Activated CD8-positive, alpha-beta memory T cell treated with anti-CD3 and anti-CD28 coated beads, Interleukin-2, amount 50 U/mL, for 1 hour (primary cell): ENCODE results near the gene SHOX.
"Not testable (repeated sequence)": the region's sequence is repeated elsewhere in the genome, so short reads cannot be mapped to it uniquely, and the experiment has no call there.

Source experiments
- DNase-seq: peaks from one replicate; pipeline ENCODE4 v3.0.0-alpha.2; 2020; ENCODE audit errors: extremely low read depth

Gene SHOX

DNA sequence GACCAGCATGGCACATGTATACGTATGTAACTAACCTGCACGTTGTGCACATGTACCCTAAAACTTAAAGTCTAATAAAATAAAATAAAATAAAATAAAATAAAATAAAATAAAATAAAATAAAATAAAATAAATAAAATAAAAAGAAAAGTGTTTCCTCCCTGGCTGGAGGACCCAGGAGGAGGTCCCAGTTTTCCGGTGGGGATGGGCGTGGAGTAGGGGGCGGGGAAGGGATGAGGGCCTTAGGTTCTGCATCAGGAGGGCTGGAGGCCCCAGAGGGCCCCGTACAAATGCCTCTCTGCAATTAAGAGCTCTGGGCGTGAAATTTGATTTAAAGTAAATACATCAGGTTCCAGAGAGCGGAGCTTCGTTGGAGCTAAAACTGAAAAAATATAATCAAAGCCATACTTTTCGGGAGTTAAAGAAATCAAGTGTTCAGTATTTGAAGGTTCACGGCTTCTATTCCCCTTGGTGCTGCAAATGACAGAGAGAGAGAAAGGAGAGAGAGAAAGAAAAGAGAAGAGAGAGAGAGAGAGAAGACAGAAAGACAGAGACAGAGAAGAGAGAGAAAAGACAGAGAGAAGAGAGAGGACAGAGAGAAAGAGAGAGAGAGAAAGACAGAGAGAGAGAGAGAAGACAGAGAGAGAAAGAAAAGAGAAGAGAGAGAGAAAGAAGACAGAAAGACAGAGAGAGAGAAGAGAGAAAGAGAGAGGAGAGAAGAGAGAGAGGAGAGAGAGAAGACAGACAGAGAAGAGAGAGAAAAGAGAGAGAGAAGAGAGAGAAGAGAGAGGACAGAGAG is 8.7 kb upstream of the SHOX start:
- no peak for DNase-seq

DNA sequence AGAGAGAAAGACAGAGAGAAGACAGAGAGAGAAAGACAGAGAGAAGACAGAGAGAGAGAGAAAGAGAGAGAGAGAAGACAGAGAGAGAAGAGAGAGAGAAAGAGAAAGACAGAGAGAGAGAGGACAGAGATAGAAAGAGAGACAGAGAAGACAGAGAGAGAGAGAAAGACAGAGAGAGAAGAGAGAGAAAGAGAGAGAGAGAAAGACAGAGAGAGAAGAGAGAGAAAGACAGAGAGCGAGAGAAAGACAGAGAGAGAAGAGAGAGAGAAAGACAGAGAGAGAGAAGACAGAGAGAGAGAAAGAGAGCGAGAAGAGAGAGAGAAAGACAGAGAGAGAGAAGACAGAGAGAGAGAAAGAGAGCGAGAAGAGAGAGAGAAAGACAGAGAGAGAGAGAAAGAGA is 7.8 kb upstream of the SHOX start:
- DNase-seq, result not testable (repeated sequence)

DNA sequence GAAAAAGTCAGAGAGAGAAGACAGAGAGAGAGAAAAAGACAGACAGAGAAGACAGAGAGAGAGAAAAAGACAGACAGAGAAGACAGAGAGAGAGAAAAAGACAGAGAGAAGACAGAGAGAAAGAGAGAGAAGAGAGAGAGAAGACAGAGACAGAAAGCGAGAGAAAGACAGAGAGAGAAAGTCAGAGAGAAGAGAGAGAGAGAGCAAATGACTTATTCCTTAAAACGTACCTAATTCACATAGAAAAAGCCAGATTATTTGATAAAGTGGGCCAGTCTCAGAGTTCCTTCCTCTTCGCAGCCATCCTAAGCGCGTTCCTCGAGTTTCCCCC is 7.4 kb upstream of the SHOX start:
- no peak for DNase-seq

DNA sequence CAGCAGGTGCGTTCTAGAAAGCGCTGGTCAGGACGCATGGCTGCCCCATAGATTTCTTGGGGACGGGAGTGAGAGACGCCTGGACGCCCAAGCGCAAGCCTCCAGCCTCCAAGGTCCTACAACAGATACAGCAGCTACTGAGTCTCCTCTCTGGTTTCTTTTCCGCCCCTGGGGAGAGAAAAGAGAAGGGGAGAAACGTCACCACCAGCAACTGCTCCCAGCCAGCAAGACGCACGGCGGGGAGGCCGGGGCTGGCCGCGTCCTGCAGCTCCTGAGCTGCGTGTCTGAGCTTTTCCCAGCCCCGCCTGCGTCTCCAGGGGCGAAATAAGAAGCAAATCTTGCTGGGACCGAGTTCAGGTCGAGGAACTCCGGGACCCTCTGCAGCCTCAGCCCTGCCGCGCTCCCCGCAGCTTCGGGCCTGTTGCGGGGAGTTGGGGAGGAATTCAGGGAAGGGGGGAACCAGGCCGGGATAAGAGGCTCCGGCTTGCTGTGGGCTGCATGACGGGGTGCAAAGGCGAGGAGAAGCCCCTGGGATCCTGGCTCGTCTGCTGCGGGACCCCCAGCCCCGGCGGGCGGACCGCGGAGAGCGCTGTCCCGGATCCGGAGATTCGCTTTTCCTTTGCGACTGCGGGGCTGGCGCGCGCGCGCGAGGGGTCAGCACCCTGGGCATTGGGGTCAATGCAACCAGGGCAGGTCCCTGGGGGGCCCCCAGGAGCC is 6.8 kb upstream of the SHOX start:
- no peak for DNase-seq

DNA sequence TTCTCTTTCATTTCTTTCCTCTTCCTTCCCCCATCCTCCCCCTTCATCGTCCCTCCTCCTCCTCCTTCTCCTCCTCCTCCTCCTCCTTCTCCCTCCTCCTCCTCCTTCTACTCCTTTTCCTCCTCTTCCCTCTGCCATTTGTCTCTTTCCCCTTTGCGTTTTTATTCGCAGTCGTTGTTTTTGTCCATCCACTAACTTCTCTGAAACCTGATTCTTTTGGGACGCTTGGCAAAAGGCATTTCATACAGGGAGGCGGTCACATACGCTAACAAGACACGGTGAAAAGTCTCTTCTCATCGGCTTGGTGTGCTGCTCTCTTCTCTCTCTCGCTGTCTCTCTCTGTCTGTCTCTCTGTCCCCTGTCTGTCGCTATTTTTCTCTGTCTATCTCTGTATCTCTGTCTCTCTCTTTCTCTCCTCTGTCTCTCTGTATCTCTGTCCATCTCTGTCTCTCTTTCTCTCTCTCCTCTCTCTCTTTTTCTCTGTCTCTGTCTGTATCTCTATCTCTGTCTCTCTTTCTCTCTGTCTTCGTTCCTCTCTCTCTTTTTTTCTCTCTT is 5.4 kb upstream of the SHOX start:
- DNase-seq, result no peak

DNA sequence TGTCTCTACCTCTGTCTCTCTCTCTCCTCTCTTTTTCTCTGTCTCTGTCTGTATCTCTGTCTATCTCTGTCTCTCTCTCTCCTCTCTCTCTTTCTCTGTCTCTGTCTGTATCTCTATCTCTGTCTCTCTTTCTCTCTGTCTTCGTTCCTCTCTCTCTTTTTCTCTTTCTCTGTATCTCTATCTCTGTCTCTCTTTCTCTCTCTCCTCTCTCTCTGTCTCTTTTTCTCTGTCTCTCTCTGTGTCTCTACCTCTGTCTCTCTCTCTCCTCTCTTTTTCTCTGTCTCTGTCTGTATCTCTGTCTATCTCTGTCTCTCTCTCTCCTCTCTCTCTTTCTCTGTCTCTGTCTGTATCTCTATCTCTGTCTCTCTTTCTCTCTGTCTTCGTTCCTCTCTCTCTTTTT is 4.5 kb upstream of the SHOX start:
- DNase-seq, result not testable (repeated sequence)

DNA sequence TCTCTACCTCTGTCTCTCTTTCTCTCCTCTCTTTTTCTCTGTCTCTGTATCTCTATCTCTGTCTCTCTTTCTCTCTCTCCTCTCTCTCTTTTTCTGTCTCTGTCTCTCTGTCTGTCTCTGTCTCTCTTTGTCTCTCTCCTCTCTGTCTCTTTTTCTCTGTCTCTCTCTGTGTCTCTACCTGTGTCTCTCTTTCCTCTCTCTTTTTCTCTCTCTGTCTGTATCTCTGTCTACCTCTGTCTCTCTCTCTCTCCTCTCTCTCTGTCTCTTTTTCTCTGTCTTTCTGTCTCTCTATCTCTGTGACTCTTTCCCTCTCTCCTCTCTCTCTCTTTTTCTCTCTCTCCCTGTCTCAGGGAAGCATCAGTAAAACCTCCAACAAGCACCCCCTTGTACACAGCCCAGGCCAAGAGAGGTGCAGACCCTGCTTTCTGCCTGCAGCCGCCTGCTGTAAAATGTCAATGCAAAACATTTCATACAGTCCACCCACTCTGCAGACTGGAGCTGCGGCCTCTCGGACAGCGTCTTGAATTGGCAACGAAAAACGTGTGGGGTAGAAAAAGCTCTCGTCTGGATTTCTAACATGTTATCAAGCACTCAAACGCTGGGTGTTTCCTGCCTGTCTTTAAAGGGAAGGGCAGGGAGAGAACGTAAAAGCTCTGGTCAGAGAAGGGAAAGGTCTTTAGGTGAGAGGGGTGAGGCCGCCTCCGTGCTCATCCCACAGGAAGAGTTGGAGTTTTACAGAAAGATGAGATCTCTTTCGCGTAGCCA is 3.7 kb upstream of the SHOX start:
- no peak for DNase-seq

DNA sequence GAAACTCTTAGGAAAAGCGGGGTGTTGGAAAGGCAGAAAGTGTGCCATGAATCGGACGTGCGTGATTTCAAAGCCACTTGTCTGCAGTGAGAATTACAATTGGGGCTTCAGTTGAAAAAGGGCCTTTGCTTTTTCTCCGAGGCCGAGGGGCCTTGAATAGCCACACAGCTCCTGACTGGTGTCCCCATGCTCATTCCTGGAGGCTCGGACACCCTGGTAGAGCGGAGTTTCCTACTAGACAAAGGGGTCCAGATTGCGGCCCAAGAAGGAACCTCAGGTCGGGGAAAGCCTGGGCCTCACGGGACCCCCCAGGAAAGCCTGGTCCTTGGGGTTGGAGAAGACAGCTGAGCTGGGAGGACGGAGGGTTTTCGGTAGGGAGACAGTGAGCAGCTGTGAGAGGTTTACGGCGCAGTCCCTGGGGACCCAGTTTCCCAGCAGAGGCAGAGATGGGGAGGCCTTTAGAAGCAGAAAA is 3.0 kb upstream of the SHOX start:
- DNase-seq, result no peak

DNA sequence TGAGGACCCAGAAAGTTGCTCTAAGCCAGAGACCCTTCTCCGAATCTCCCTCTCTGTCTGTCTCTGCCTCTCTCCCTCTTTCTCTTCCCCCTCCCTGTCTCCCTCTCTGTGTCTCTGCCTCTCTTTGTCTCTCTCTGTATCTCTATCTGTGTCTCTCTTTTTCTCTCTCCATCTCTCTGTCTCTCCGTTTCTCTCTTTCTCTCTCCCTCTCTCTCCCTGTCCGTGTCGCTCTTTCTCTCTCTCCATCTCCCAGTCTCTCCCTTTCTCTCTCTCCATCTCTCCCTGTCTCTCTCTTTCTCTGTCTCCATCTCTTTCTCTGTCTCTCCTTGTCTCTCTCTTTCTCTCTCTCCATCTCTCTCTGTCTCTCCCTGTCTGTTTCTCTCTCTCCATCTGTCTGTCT is 2.6 kb upstream of the SHOX start:
- DNase-seq, result no peak

DNA sequence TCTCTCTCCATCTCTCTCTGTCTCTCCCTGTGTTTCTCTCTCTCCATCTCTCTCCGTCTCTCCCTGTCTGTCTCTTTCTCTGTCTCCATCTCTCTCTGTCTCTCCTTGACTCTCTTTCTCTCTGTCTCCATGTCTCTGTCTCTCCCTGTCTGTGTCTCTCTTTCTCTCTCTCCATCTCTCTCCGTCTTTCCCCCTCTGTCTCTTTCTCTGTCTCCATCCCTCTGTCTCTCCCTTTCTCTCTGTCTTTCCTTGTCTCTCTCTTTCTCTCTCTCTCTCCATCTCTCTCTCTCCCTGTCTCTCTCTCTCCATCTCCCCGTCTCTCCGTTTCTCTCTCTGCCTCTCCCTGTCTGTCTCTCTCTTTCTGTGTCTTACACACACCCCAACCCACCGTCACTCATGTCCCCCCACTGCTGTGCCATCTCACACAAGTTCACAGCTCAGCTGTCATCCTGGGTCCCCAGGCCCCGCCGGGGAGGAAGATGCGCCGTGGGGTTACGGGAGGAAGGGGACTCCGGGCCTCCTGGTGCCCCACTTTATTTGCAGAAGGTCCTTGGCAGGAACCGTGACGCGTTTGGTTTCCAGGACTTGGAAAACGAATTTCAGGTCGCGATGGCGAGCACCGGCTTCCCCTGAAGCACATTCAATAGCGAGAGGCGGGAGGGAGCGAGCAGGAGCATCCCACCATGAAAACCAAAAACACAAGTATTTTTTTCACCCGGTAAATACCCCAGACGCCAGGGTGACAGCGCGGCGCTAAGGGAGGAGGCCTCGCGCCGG is 1.2 kb upstream of the SHOX start:
- DNase-seq, result no peak

DNA sequence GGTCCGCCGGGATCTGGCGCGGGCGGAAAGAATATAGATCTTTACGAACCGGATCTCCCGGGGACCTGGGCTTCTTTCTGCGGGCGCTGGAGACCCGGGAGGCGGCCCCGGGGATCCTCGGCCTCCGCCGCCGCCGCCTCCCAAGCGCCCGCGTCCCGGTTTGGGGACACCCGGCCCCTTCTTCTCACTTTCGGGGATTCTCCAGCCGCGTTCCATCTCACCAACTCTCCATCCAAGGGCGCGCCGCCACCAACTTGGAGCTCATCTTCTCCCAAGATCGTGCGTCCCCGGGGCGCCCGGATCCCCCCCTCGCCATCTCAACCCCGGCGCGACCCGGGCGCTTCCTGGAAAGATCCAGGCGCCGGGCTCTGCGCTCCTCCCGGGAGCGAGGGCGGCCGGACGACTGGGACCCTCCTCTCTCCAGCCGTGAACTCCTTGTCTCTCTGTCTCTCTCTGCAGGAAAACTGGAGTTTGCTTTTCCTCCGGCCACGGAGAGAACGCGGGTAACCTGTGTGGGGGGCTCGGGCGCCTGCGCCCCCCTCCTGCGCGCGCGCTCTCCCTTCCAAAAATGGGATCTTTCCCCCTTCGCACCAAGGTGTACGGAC is 482 bp upstream of the SHOX start:
- DNase-seq, result no peak

DNA sequence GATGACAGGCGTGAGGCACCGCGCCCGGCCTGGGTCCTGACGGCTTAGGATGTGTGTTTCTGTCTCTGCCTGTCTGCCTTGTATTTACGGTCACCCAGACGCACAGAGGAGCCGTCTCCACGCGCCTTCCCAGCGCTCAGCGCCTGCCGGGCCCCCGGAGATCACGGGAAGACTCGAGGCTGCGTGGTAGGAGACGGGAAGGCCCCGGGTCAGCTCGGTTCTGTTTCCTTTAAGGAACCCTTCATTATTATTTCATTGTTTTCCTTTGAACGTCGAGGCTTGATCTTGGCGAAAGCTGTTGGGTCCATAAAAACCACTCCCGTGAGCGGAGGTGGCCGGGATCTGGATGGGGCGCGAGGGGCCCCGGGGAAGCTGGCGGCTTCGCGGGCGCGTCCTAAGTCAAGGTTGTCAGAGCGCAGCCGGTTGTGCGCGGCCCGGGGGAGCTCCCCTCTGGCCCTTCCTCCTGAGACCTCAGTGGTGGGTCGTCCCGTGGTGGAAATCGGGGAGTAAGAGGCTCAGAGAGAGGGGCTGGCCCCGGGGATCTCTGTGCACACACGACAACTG is 1.3 kb downstream of the SHOX start:
- DNase-seq, result no peak

DNA sequence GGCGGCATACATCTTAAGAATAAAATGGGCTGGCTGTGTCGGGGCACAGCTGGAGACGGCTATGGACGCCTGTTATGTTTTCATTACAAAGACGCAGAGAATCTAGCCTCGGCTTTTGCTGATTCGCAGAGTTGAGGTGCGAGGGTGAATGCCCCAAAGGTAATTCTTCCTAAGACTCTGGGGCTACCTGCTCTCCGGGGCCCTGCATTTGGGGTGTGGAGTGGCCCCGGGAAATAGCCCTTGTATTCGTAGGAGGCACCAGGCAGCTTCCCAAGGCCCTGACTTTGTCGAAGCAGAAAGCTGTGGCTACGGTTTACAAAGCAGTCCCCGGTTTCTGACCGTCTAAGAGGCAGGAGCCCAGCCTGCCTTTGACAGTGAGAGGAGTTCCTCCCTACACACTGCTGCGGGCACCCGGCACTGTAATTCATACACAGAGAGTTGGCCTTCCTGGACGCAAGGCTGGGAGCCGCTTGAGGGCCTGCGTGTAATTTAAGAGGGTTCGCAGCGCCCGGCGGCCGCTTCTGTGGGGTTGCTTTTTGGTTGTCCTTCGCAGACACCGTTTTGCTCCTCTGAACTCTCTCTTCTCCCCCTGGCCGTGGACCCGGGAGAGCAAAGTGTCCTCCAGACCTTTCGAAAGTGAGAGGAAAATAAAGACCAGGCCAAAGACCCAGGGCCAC is 1.9 kb downstream of the SHOX start:
- no peak for DNase-seq

DNA sequence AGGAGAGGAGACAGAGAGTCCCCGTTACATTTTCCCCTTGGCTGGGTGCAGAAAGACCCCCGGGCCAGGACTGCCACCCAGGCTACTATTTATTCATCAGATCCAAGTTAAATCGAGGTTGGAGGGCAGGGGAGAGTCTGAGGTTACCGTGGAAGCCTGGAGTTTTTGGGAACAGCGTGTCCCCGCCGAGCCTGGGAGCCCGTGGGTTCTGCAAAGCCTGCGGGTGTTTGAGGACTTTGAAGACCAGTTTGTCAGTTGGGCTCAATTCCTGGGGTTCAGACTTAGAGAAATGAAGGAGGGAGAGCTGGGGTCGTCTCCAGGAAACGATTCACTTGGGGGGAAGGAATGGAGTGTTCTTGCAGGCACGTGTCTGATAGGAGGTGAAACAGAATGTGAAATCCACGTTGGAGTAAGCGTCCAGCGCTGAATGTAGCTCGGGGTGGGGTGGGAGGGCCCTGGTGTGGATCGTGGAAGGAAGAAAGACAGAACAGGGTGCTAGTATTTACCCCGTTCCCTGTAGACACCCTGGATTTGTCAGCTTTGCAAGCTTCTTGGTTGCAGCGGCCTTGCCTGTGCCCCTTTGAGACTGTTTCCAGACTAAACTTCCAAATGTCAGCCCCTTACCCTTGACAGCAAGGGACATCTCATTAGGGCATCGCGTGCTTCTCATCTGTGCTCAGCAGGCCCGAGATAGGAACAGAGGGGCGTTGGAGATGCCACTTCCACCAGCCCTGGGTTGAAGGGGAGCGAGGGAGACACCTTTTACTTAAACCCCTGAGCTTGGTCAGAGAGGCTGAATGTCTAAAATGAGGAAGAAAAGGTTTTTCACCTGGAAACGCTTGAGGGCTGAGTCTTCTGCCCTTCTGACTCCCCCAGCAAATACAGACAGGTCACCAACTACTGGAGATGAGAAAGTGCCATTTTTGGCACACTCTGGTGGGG is 2.7 kb downstream of the SHOX start:
- no peak for DNase-seq

DNA sequence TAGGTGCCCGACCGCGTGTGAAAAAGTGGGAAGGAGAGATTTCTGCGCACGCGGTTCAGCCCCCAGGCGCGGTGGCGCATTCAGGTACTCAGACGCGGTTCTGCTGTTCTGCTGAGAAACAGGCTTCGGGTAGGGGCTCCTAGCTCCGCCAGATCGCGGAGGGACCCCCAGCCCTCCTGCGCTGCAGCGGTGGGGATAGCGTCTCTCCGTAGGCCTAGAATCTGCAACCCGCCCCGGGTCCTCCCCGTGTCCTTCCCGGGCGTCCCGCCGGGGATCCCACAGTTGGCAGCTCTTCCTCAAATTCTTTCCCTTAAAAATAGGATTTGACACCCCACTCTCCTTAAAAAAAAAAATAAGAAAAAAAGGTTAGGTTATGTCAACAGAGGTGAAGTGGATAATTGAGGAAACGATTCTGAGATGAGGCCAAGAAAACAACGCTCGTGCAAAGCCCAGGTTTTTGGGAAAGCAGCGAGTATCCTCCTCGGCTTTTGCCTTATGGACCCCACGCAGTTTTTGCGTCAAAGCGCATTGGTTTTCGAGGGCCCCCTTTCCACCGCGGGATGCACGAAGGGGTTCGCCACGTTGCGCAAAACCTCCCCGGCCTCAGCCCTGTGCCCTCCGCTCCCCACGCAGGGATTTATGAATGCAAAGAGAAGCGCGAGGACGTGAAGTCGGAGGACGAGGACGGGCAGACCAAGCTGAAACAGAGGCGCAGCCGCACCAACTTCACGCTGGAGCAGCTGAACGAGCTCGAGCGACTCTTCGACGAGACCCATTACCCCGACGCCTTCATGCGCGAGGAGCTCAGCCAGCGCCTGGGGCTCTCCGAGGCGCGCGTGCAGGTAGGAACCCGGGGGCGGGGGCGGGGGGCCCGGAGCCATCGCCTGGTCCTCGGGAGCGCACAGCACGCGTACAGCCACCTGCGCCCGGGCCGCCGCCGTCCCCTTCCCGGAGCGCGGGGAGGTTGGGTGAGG is 3.7 kb downstream of the SHOX start:
- DNase-seq, result no peak

DNA sequence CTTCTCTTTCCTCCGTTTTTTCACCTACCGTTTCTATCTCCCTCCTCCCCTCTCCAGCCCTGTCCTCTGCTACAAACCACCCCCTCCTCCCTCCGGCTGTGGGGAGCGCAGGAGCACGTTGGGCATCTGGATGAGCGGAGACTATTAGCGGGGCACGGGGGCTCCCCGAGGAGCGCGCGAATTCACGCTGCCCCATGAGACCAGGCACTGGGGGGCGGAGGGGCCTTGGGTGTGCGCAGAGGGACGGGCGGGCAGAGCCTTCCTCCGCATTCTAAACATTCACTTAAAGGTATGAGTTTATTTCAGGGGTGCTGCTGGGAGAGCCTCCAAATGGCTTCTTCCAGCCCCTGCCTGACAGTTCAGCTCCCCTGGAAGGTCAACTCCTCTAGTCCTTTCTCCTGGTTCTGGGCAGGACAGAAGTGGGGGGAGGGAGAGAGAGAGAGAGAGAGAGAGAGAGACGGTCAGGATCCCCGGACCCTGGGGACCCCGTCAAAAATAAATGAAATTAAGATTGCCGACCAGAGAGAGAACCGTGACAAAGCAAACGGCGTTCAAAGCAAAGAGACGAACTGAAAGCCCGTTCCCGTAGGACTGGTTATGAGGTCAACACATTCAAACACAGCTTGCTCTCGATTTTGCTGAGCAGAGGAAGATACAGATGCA is 5.0 kb downstream of the SHOX start:
- DNase-seq, result no peak

DNA sequence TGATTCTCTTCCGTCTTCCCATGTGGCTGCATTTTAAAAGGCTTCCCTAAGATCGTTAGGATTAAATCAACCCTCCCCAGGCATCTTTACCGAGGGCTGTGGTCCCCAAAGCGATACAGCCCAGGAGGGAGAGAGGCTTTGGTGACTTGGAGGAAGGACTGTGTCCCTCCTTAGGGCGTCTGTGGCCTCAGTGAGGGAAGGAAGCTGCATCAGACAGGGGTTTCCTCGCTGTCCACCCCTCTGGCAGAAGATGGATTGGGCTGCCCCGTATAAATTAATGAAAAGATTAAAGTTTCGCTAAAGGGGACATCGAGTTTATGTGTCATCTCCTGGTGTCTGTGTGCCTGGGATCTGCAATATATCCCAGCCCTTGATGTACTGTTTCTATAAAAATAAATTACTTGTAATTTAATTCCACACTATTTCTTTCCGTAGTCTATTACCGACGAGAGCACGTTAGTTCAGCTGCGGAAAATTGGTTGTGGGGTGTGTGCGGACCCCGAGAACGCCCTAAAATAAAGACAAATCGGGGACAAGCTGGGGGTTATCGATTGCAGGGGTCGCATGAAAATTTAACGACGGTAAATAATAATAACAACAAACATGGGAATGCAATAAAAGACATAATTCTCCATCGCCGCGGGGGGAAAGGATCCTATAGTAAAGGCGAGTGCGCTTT is 6.5 kb downstream of the SHOX start:
- no peak for DNase-seq
